HEK293 (cell line): ENCODE measurements around the gene TMTC1.
A peak's percentile ranks its signal among the peaks of the same experiment; 100 is the strongest.

Experiments used
- FEZF1 ChIP-seq: fragments of 450-650 bp; formaldehyde crosslinking; IDR thresholded peaks from 2 replicates; pipeline ENCODE4 v1.5.1; 2016; ENCODE audit warnings: missing biosample characterization, missing genetic modification characterization
- GLI2 ChIP-seq: fragments of 450-650 bp; formaldehyde crosslinking; IDR thresholded peaks from 2 replicates; pipeline ENCODE4; 2017; ENCODE audit warnings: missing biosample characterization, missing genetic modification characterization, low read depth, borderline replicate concordance
- HOXD13 ChIP-seq: sonication (generic); formaldehyde crosslinking; IDR thresholded peaks from 2 replicates; pipeline ENCODE4 v1.8.0; 2022; ENCODE audit warnings: missing genetic modification reagents, borderline replicate concordance
- KLF10 ChIP-seq: fragments of 450-650 bp; IDR thresholded peaks from 2 replicates; pipeline ENCODE4 v1.5.1; 2018; ENCODE audit warnings: missing biosample characterization, mild to moderate bottlenecking, missing genetic modification characterization
- KLF8 ChIP-seq: fragments of 450-650 bp; formaldehyde crosslinking; IDR thresholded peaks from 2 replicates; pipeline ENCODE4 v1.5.1; 2016; ENCODE audit warnings: missing biosample characterization, missing genetic modification characterization
- KLF9 ChIP-seq: fragments of 450-650 bp; formaldehyde crosslinking; IDR thresholded peaks from 2 replicates; pipeline ENCODE4 v1.5.1; 2016; ENCODE audit warnings: missing biosample characterization, missing genetic modification characterization, low read depth
- OSR2 ChIP-seq: fragments of 450-650 bp; formaldehyde crosslinking; IDR thresholded peaks from 2 replicates; pipeline ENCODE4 v1.5.1; 2016; ENCODE audit warnings: missing biosample characterization, missing genetic modification characterization
- SCRT2 ChIP-seq: fragments of 450-650 bp; formaldehyde crosslinking; IDR thresholded peaks from 2 replicates; pipeline ENCODE4 v1.5.1; 2016; ENCODE audit warnings: missing biosample characterization, missing genetic modification characterization
- TCF7L2 ChIP-seq: IDR thresholded peaks from 2 replicates; pipeline ENCODE4 v1.6.1; 2011; ENCODE audit warnings: low read depth, mild to moderate bottlenecking, inconsistent platforms, low read length, moderate library complexity, borderline replicate concordance
- TRIM28 ChIP-seq: IDR thresholded peaks from 2 replicates; pipeline ENCODE4 v1.6.1; 2011; ENCODE audit warnings: low read length, control low read depth, borderline replicate concordance
- WT1 ChIP-seq: fragments of 450-650 bp; formaldehyde crosslinking; IDR thresholded peaks from 2 replicates; pipeline ENCODE4 v1.5.1; 2016; ENCODE audit warnings: missing biosample characterization, missing genetic modification characterization
- YY2 ChIP-seq: fragments of 450-650 bp; formaldehyde crosslinking; IDR thresholded peaks from 2 replicates; pipeline ENCODE4 v1.5.1; 2016; ENCODE audit warnings: missing biosample characterization, missing genetic modification characterization
- ZEB2 ChIP-seq: fragments of 450-650 bp; formaldehyde crosslinking; IDR thresholded peaks from 2 replicates; pipeline ENCODE4 v1.5.1; 2016; ENCODE audit warnings: missing biosample characterization, missing genetic modification characterization
- ZFP37 ChIP-seq: fragments of 450-650 bp; formaldehyde crosslinking; IDR thresholded peaks from 2 replicates; pipeline ENCODE4 v1.5.1; 2016; ENCODE audit warnings: missing biosample characterization, missing genetic modification characterization
- ZNF146 ChIP-seq: fragments of 450-650 bp; formaldehyde crosslinking; IDR thresholded peaks from 2 replicates; pipeline ENCODE4 v1.5.1; 2016; ENCODE audit warnings: missing biosample characterization, missing genetic modification characterization
- ZNF324 ChIP-seq: fragments of 450-650 bp; formaldehyde crosslinking; IDR thresholded peaks from 2 replicates; pipeline ENCODE4 v1.5.1; 2016; ENCODE audit warnings: missing biosample characterization, missing genetic modification characterization
- ZNF341 ChIP-seq: fragments of 450-650 bp; formaldehyde crosslinking; IDR thresholded peaks from 2 replicates; pipeline ENCODE4; 2016; ENCODE audit warnings: low read depth, missing biosample characterization, missing genetic modification characterization
- ZNF394 ChIP-seq: fragments of 450-650 bp; formaldehyde crosslinking; IDR thresholded peaks from 2 replicates; pipeline ENCODE4 v1.5.1; 2016; ENCODE audit warnings: missing biosample characterization, missing genetic modification characterization, mild to moderate bottlenecking, moderate library complexity, borderline replicate concordance
- ZNF501 ChIP-seq: fragments of 450-650 bp; formaldehyde crosslinking; IDR thresholded peaks from 2 replicates; pipeline ENCODE4 v1.5.1; 2016; ENCODE audit warnings: missing biosample characterization, missing genetic modification characterization
- ZNF561 ChIP-seq: fragments of 450-650 bp; IDR thresholded peaks from 2 replicates; pipeline ENCODE4 v1.5.1; 2018; ENCODE audit warnings: missing biosample characterization, missing genetic modification characterization, borderline replicate concordance
- ZNF585B ChIP-seq: fragments of 450-650 bp; formaldehyde crosslinking; IDR thresholded peaks from 2 replicates; pipeline ENCODE4 v1.5.1; 2016; ENCODE audit warnings: missing biosample characterization, missing genetic modification characterization
- ZNF600 ChIP-seq: fragments of 450-650 bp; formaldehyde crosslinking; IDR thresholded peaks from 2 replicates; pipeline ENCODE4 v1.5.1; 2016; ENCODE audit warnings: missing biosample characterization, missing genetic modification characterization
- ZNF624 ChIP-seq: fragments of 450-650 bp; formaldehyde crosslinking; IDR thresholded peaks from 2 replicates; pipeline ENCODE4 v1.5.1; 2017; ENCODE audit warnings: missing biosample characterization, missing genetic modification characterization
- ZNF629 ChIP-seq: fragments of 450-650 bp; formaldehyde crosslinking; IDR thresholded peaks from 2 replicates; pipeline ENCODE4 v1.5.1; 2017; ENCODE audit warnings: missing biosample characterization, missing genetic modification characterization
- ZNF670 ChIP-seq: fragments of 450-650 bp; formaldehyde crosslinking; IDR thresholded peaks from 2 replicates; pipeline ENCODE4 v1.5.1; 2016; ENCODE audit warnings: missing biosample characterization, missing genetic modification characterization, low read depth
- ZNF776 ChIP-seq: fragments of 450-650 bp; formaldehyde crosslinking; IDR thresholded peaks from 2 replicates; pipeline ENCODE4 v1.5.0; 2017; ENCODE audit warnings: missing biosample characterization, missing genetic modification characterization, borderline replicate concordance
- ZNF777 ChIP-seq: fragments of 450-650 bp; formaldehyde crosslinking; IDR thresholded peaks from 2 replicates; pipeline ENCODE4 v1.5.1; 2017; ENCODE audit warnings: missing biosample characterization, missing genetic modification characterization, borderline replicate concordance
- TF ChIP-seq, protein P1 (sequence below): fragments of 450-650 bp; formaldehyde crosslinking; IDR thresholded peaks from 2 replicates; pipeline ENCODE4 v1.5.1; 2016; ENCODE audit warnings: missing biosample characterization, missing genetic modification characterization
- TF ChIP-seq, protein P2 (sequence below): fragments of 450-650 bp; formaldehyde crosslinking; IDR thresholded peaks from 2 replicates; pipeline ENCODE4 v1.5.1; 2016; ENCODE audit warnings: missing biosample characterization, missing genetic modification characterization
- TF ChIP-seq, protein P3 (sequence below): fragments of 450-650 bp; formaldehyde crosslinking; IDR thresholded peaks from 2 replicates; pipeline ENCODE4 v1.5.1; 2016; ENCODE audit warnings: missing biosample characterization, missing genetic modification characterization
- TF ChIP-seq, protein P4 (sequence below): fragments of 450-650 bp; formaldehyde crosslinking; IDR thresholded peaks from 2 replicates; pipeline ENCODE4 v1.5.1; 2016; ENCODE audit warnings: missing biosample characterization, missing genetic modification characterization

TMTC1 gene

DNA sequence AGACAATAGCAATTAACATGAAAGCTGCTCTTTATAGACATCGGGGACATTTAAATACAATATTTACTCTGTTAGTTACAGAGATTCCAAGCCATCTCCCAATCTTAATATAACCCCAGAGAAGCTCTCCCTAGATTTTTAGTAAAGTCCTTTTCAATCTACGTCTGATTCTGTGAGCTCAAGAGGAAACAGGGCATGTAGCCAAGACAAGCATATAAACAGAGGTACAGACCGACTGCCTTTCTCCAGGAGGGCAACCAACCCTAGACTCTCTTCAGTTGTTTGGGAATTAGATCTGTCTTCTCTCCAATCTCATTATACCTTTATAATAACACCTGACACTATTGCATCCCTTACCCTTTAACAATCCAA lies 57.4 kb downstream of the TMTC1 start (continued):
- TF ChIP-seq OSR2 (tag by site-specific recombination) (no peak), ZNF624 (tag by site-specific recombination) (no peak), SCRT2 (no peak), TCF7L2 (no peak), FEZF1 (tag by site-specific recombination) (peak; percentile 70), TRIM28 (0 out of 2 replicates have a peak, but pooled peaks have one; percentile 7), ZNF670 (no peak), YY2 (no peak), ZNF629 (tag by site-specific recombination) (no peak), ZNF585B (tag by site-specific recombination) (no peak), ZFP37 (tag by site-specific recombination) (no peak), ZEB2 (tag by site-specific recombination) (no peak), ZNF776 (tag by site-specific recombination) (no peak), GLI2 (no peak), KLF9 (no peak), ZNF324 (tag by site-specific recombination) (no peak), ZNF146 (tag by site-specific recombination) (no peak), KLF10 (tag by site-specific recombination) (no peak), ZNF394 (tag by site-specific recombination) (no peak), KLF8 (tag by site-specific recombination) (no peak), ZNF341 (no peak), ZNF777 (tag by site-specific recombination) (no peak), ZNF600 (tag by site-specific recombination) (peak; percentile 40; the same call in 1 of the 2 replicates), ZNF561 (tag by site-specific recombination) (0 out of 2 replicates have a peak, but pooled peaks have one; percentile 8), ZNF501 (tag by site-specific recombination) (no peak), HOXD13 (CRISPR knock-in tag) (no peak), WT1 (tag by site-specific recombination) (no peak)
- TF ChIP-seq, protein P1, sequence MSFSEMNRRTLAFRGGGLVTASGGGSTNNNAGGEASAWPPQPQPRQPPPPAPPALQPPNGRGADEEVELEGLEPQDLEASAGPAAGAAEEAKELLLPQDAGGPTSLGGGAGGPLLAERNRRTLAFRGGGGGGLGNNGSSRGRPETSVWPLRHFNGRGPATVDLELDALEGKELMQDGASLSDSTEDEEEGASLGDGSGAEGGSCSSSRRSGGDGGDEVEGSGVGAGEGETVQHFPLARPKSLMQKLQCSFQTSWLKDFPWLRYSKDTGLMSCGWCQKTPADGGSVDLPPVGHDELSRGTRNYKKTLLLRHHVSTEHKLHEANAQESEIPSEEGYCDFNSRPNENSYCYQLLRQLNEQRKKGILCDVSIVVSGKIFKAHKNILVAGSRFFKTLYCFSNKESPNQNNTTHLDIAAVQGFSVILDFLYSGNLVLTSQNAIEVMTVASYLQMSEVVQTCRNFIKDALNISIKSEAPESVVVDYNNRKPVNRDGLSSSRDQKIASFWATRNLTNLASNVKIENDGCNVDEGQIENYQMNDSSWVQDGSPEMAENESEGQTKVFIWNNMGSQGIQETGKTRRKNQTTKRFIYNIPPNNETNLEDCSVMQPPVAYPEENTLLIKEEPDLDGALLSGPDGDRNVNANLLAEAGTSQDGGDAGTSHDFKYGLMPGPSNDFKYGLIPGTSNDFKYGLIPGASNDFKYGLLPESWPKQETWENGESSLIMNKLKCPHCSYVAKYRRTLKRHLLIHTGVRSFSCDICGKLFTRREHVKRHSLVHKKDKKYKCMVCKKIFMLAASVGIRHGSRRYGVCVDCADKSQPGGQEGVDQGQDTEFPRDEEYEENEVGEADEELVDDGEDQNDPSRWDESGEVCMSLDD: no peak
- TF ChIP-seq, protein P2, sequence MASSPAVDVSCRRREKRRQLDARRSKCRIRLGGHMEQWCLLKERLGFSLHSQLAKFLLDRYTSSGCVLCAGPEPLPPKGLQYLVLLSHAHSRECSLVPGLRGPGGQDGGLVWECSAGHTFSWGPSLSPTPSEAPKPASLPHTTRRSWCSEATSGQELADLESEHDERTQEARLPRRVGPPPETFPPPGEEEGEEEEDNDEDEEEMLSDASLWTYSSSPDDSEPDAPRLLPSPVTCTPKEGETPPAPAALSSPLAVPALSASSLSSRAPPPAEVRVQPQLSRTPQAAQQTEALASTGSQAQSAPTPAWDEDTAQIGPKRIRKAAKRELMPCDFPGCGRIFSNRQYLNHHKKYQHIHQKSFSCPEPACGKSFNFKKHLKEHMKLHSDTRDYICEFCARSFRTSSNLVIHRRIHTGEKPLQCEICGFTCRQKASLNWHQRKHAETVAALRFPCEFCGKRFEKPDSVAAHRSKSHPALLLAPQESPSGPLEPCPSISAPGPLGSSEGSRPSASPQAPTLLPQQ (tag by site-specific recombination): no peak
- TF ChIP-seq, protein P3, sequence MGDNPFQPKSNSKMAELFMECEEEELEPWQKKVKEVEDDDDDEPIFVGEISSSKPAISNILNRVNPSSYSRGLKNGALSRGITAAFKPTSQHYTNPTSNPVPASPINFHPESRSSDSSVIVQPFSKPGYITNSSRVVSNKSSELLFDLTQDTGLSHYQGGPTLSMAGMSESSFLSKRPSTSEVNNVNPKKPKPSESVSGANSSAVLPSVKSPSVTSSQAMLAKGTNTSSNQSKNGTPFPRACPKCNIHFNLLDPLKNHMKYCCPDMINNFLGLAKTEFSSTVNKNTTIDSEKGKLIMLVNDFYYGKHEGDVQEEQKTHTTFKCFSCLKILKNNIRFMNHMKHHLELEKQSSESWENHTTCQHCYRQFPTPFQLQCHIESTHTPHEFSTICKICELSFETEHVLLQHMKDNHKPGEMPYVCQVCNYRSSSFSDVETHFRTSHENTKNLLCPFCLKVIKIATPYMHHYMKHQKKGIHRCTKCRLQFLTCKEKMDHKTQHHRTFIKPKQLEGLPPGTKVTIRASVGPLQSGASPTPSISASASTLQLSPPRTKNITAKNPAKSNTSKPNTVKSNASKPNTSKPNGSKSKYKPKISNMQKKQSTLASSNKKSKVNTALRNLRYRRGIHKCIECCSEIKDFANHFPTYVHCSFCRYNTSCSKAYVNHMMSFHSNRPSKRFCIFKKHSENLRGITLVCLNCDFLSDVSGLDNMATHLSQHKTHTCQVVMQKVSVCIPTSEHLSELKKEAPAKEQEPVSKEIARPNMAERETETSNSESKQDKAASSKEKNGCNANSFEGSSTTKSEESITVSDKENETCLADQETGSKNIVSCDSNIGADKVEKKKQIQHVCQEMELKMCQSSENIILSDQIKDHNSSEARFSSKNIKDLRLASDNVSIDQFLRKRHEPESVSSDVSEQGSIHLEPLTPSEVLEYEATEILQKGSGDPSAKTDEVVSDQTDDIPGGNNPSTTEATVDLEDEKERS (tag by site-specific recombination): no peak
- TF ChIP-seq, protein P4, sequence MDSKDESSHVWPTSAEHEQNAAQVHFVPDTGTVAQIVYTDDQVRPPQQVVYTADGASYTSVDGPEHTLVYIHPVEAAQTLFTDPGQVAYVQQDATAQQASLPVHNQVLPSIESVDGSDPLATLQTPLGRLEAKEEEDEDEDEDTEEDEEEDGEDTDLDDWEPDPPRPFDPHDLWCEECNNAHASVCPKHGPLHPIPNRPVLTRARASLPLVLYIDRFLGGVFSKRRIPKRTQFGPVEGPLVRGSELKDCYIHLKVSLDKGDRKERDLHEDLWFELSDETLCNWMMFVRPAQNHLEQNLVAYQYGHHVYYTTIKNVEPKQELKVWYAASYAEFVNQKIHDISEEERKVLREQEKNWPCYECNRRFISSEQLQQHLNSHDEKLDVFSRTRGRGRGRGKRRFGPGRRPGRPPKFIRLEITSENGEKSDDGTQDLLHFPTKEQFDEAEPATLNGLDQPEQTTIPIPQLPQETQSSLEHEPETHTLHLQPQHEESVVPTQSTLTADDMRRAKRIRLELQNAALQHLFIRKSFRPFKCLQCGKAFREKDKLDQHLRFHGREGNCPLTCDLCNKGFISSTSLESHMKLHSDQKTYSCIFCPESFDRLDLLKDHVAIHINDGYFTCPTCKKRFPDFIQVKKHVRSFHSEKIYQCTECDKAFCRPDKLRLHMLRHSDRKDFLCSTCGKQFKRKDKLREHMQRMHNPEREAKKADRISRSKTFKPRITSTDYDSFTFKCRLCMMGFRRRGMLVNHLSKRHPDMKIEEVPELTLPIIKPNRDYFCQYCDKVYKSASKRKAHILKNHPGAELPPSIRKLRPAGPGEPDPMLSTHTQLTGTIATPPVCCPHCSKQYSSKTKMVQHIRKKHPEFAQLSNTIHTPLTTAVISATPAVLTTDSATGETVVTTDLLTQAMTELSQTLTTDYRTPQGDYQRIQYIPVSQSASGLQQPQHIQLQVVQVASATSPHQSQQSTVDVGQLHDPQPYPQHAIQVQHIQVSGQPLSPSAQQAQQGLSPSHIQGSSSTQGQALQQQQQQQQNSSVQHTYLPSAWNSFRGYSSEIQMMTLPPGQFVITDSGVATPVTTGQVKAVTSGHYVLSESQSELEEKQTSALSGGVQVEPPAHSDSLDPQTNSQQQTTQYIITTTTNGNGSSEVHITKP (tag by site-specific recombination): peak; percentile 70; the same call in 1 of the 2 replicates
